IMR-90 (cell line): Measurements from ENCODE around the gene NXPH3. TPM values are rescaled to one million over a fixed set of nuclear protein-coding genes. Genes with fewer than 3 reads are reported as not detected.

Experiments
- ATAC-seq: fragments of 200-7000 bp; cut with Tn5 transposase; 2 replicates; pipeline ENCODE4 v1.9.1; 2020; ENCODE audit warnings: low read depth, mild to moderate bottlenecking, moderate library complexity
- BruUV-seq: library from RNA; stranded (reverse); fragments of 400-500 nt; replicated peaks from 2 replicates; lab custom pipeline; 2021; lab: Mats Ljungman, UMichigan
- CTCF ChIA-PET: fragments of 300-600 bp; formaldehyde crosslinking; extraction: SDS; loops from one replicate; lab custom pipeline; 2021; ENCODE audit warnings: antibody characterized with exemption; lab: Yijun Ruan, JAX
- POLR2A ChIA-PET: fragments of 300-600 bp; sonication (Branson Sonifier 250); formaldehyde crosslinking; loops from one replicate; lab custom pipeline; 2022; ENCODE audit warnings: antibody characterized with exemption; ENCODE audit not compliant: unreplicated experiment; lab: Charles Lee
- DNase-seq: peaks from one replicate; pipeline ENCODE4 v3.0.0; 2013
- H2AFZ ChIP-seq: replicated peaks from 2 replicates; pipeline ENCODE3; 2013; ENCODE audit warnings: low read length, mild to moderate bottlenecking; ENCODE audit not compliant: poor library complexity
- H2AK5ac ChIP-seq: 2 replicates; pipeline ENCODE4 v1.6.1; 2013; ENCODE audit warnings: low read depth, low read length, inconsistent platforms
- H2AK9ac ChIP-seq: replicated peaks from 2 replicates; pipeline ENCODE3; 2013; ENCODE audit warnings: mild to moderate bottlenecking, low read depth, low read length, moderate library complexity; ENCODE audit not compliant: poor library complexity
- H2BK120ac ChIP-seq: 2 replicates; pipeline ENCODE4 v1.6.1; 2013; ENCODE audit warnings: low read depth, low read length, inconsistent platforms
- H2BK15ac ChIP-seq: 3 replicates; pipeline ENCODE4 v1.6.1; 2013; ENCODE audit warnings: low read depth, low read length, inconsistent platforms
- H2BK20ac ChIP-seq: 2 replicates; pipeline ENCODE4 v1.6.1; 2013; ENCODE audit warnings: low read depth, mild to moderate bottlenecking, inconsistent platforms, low read length, moderate library complexity
- H2BK5ac ChIP-seq: 2 replicates; pipeline ENCODE4 v1.6.1; 2013; ENCODE audit warnings: mild to moderate bottlenecking, low read depth, low read length, inconsistent platforms; ENCODE audit not compliant: poor library complexity, severe bottlenecking
- H3K14ac ChIP-seq: replicated peaks from 2 replicates; pipeline ENCODE4 v1.6.1; 2013; ENCODE audit warnings: low read depth, low read length, inconsistent platforms
- H3K18ac ChIP-seq: 2 replicates; pipeline ENCODE4 v1.6.1; 2013; ENCODE audit warnings: low read depth, low read length, control low read depth
- H3K23ac ChIP-seq: 2 replicates; pipeline ENCODE4 v1.6.1; 2013; ENCODE audit warnings: low read depth, low read length, inconsistent platforms
- H3K27ac ChIP-seq: 2 replicates; pipeline ENCODE4 v1.5.1; 2013; ENCODE audit warnings: mild to moderate bottlenecking, control low read depth, low read length; ENCODE audit not compliant: insufficient read depth
- H3K27me3 ChIP-seq: 2 replicates; pipeline ENCODE4 v1.6.1; 2013; ENCODE audit warnings: low read length; ENCODE audit not compliant: control insufficient read depth, insufficient read depth
- H3K36me3 ChIP-seq: 2 replicates; pipeline ENCODE4 v1.6.1; 2013; ENCODE audit warnings: low read length, mixed read lengths; ENCODE audit not compliant: control insufficient read depth, insufficient read depth
- H3K4ac ChIP-seq: 2 replicates; pipeline ENCODE4 v1.6.1; 2013; ENCODE audit warnings: low read depth, low read length, inconsistent platforms
- H3K4me1 ChIP-seq: 2 replicates; pipeline ENCODE4 v1.6.1; 2013; ENCODE audit warnings: low read length, mixed read lengths; ENCODE audit not compliant: control insufficient read depth, insufficient read depth
- H3K4me2 ChIP-seq: 2 replicates; pipeline ENCODE4 v1.6.1; 2013; ENCODE audit warnings: low read depth, mild to moderate bottlenecking, control low read depth, low read length, moderate library complexity
- H3K4me3 ChIP-seq: 2 replicates; pipeline ENCODE4 v1.5.1; 2013; ENCODE audit warnings: low read depth, mild to moderate bottlenecking, control low read depth, low read length, moderate library complexity; ENCODE audit not compliant: insufficient read depth
- H3K56ac ChIP-seq: 2 replicates; pipeline ENCODE4 v1.6.1; 2013; ENCODE audit warnings: low read length, inconsistent platforms; ENCODE audit not compliant: insufficient read depth; ENCODE audit errors: extremely low read depth
- H3K79me1 ChIP-seq, 2 experiments: 2 replicates each; pipeline ENCODE4 v1.6.1; 2013; ENCODE audit warnings: low read length in 2 of 2, inconsistent platforms in 1 of 2, low read depth in 1 of 2
- H3K9ac ChIP-seq: 2 replicates; pipeline ENCODE4 v1.6.1; 2013; ENCODE audit warnings: low read depth, low read length, control low read depth
- H3K9me1 ChIP-seq: 2 replicates; pipeline ENCODE4 v1.6.1; 2013; ENCODE audit warnings: low read length, inconsistent platforms; ENCODE audit not compliant: insufficient read depth
- H3K9me3 ChIP-seq: 2 replicates; pipeline ENCODE4 v1.6.1; 2013; ENCODE audit warnings: low read length; ENCODE audit not compliant: control insufficient read depth, insufficient read depth
- H4K20me1 ChIP-seq: 2 replicates; pipeline ENCODE4 v1.6.1; 2013; ENCODE audit warnings: low read length, inconsistent platforms; ENCODE audit not compliant: insufficient read depth
- H4K5ac ChIP-seq: 2 replicates; pipeline ENCODE4 v1.6.1; 2013; ENCODE audit warnings: mild to moderate bottlenecking, low read depth, low read length, control low read depth
- H4K8ac ChIP-seq, 2 experiments: 2 replicates each; pipeline ENCODE4 v1.6.1; 2013; ENCODE audit warnings: low read depth in 2 of 2, low read length in 2 of 2, control low read depth in 1 of 2, inconsistent platforms in 1 of 2
- H4K91ac ChIP-seq: 2 replicates; pipeline ENCODE4 v1.6.1; 2013; ENCODE audit warnings: low read depth, low read length, inconsistent platforms; ENCODE audit not compliant: insufficient read depth
- BHLHE40 ChIP-seq: fragments of 150-350 bp; IDR thresholded peaks from 2 replicates; pipeline ENCODE4 v1.6.1; 2016; ENCODE audit warnings: mild to moderate bottlenecking, low read depth, low read length
- CEBPB ChIP-seq: IDR thresholded peaks from 2 replicates; pipeline ENCODE4 v1.6.1; 2012; ENCODE audit warnings: low read depth, low read length, improper control_type of control experiment
- CHD1 ChIP-seq: IDR thresholded peaks from 2 replicates; pipeline ENCODE4 v1.6.1; 2012; ENCODE audit warnings: low read depth, low read length, improper control_type of control experiment
- FOS ChIP-seq: fragments of 150-350 bp; IDR thresholded peaks from 2 replicates; pipeline ENCODE4 v1.6.1; 2016; ENCODE audit warnings: low read depth, low read length
- MAFK ChIP-seq: IDR thresholded peaks from 2 replicates; pipeline ENCODE4 v1.6.1; 2012; ENCODE audit warnings: low read depth, low read length, improper control_type of control experiment
- MAZ ChIP-seq: IDR thresholded peaks from 2 replicates; pipeline ENCODE4 v1.6.1; 2012; ENCODE audit warnings: low read depth, mild to moderate bottlenecking, low read length, improper control_type of control experiment, moderate library complexity, borderline replicate concordance
- MXI1 ChIP-seq: IDR thresholded peaks from 2 replicates; pipeline ENCODE4 v1.6.1; 2012; ENCODE audit warnings: low read depth, mild to moderate bottlenecking, low read length, moderate library complexity, borderline replicate concordance
- NFE2L2 ChIP-seq: fragments of 150-350 bp; IDR thresholded peaks from 2 replicates; pipeline ENCODE4 v1.6.1; 2016; ENCODE audit warnings: low read depth, mild to moderate bottlenecking, low read length
- POLR2A ChIP-seq: IDR thresholded peaks from 2 replicates; pipeline ENCODE4 v1.6.1; 2012; ENCODE audit warnings: mild to moderate bottlenecking, low read depth, low read length
- RAD21 ChIP-seq: IDR thresholded peaks from 2 replicates; pipeline ENCODE4 v1.6.1; 2012; ENCODE audit warnings: low read length, improper control_type of control experiment
- RCOR1 ChIP-seq: IDR thresholded peaks from 2 replicates; pipeline ENCODE4 v1.6.1; 2012; ENCODE audit warnings: mild to moderate bottlenecking, low read length, improper control_type of control experiment; ENCODE audit not compliant: insufficient replicate concordance
- RFX5 ChIP-seq: IDR thresholded peaks from 2 replicates; pipeline ENCODE4 v1.8.0; 2012; ENCODE audit warnings: low read depth, mild to moderate bottlenecking, low read length, moderate library complexity
- SMC3 ChIP-seq: fragments of 150-350 bp; IDR thresholded peaks from 2 replicates; pipeline ENCODE4 v1.6.1; 2016; ENCODE audit warnings: low read depth, mild to moderate bottlenecking, antibody characterized with exemption, low read length, moderate library complexity
- WGBS, 2 experiments: methylation state at CpG; one replicate each; pipeline versions ENCODE4 v1.1.5 to v1.1.7; 2013; ENCODE audit warnings: missing lambda C conversion rate in 2 of 2; ENCODE audit not compliant: insufficient read length in 1 of 2; ENCODE audit errors: extremely low coverage in 2 of 2; 5-methylcytosine and 5-hydroxymethylcytosine counted together
- dilution Hi-C: fragments of 300-500 bp; cut with HindIII; formaldehyde crosslinking; loops from one replicate; pipeline ENCODE4 v1.14.3; 2018; ENCODE audit warnings: low sequenced_read_pairs; ENCODE audit not compliant: unreplicated experiment
- in situ Hi-C: fragments of 300-500 bp; cut with MboI; formaldehyde crosslinking; loops from 3 replicates; pipeline ENCODE4 v1.14.3; 2019; ENCODE audit warnings: low sequenced_read_pairs, inconsistent platforms, mixed read lengths
- intact Hi-C: fragments of 100-400 bp; cut with micrococcal nuclease; formaldehyde crosslinking; loops from 2 replicates; pipeline ENCODE4 v1.10.0; 2022
- polyA plus RNA-seq, 3 experiments: library from polyadenylated mRNA; depleted of rRNA; stranded (reverse); fragments of >200 nt; gene quantifications; 2 replicates each; pipeline ENCODE4 v1.2.3, GENCODE V29; 2012; ENCODE audit warnings: low replicate concordance in 1 of 3
- total RNA-seq: library from RNA; depleted of rRNA; stranded (reverse); fragments of >200 nt; gene quantifications from 2 replicates; pipeline ENCODE4 v1.2.3, GENCODE V29; 2012
- TF ChIP-seq, protein P1 (sequence below): fragments of 150-350 bp; IDR thresholded peaks from 2 replicates; pipeline ENCODE4 v1.6.1; 2016; ENCODE audit warnings: low read depth, mild to moderate bottlenecking, low read length, moderate library complexity, borderline replicate concordance
- TF ChIP-seq, protein P2 (sequence below): fragments of 150-350 bp; IDR thresholded peaks from 2 replicates; pipeline ENCODE4 v1.6.1; 2017; ENCODE audit warnings: mild to moderate bottlenecking, antibody characterized with exemption, low read length, low read depth
- TF ChIP-seq, protein P3 (sequence below): conservative IDR thresholded peaks from 2 replicates; pipeline ENCODE4 v1.5.1; 2012; ENCODE audit warnings: mild to moderate bottlenecking, low read depth, low read length, improper control_type of control experiment

NXPH3 gene
- total and polyA plus RNA-seq, 2 of the 4 experiments (the other 2 are of a cell fraction): 0.18 to 0.31 TPM

GRCh38 chr17:49587366-49588073, 11.8 kb downstream of the NXPH3 start:
- H3K4ac ChIP-seq: no peak overlapping the region
- peaks cover 12% of the 10 kb centered on the region for H3K4me1 ChIP-seq
- no peak for ATAC-seq
- POLR2A ChIA-PET: no interaction called here
- H2BK5ac ChIP-seq: no peak overlapping the region
- no peak overlapping the region for H3K9ac ChIP-seq
- H3K27me3 ChIP-seq: no peaks in the 10 kb centered on the region
- no peak overlapping the region for H4K91ac ChIP-seq
- no peak overlapping the region for H2AFZ ChIP-seq
- H3K79me1 ChIP-seq: no peaks in the 10 kb centered on the region
- dilution Hi-C loops: no loop called here
- BruUV-seq: no TSS peak
- H4K5ac ChIP-seq: no peak overlapping the region
- H3K14ac ChIP-seq: no peak overlapping the region
- no peak overlapping the region for H3K56ac ChIP-seq
- WGBS, 2 experiments: 100% methylated on average over 2 of the region's 12 CpGs; no CpG with 5 or more reads in 1 of the 2 experiments
- H3K18ac ChIP-seq: no peak overlapping the region
- no peak overlapping the region for H3K27ac ChIP-seq
- H2AK5ac ChIP-seq: peak overlapping the region; percentile 44; the same call in 1 of the 2 replicates
- H2BK15ac ChIP-seq: no peak overlapping the region
- no peak overlapping the region for H3K4me3 ChIP-seq
- peaks cover 19% of the 10 kb centered on the region for H3K9me1 ChIP-seq
- no peak overlapping the region for H2BK20ac ChIP-seq
- TF ChIP-seq CEBPB (no peak), SMC3 (no peak), RCOR1 (no peak), NFE2L2 (no peak), MXI1 (no peak), POLR2A (no peak), RAD21 (no peak), MAFK (no peak), MAZ (no peak), BHLHE40 (no peak), RFX5 (no peak), FOS (no peak), CHD1 (no peak)
- TF ChIP-seq, protein P1, sequence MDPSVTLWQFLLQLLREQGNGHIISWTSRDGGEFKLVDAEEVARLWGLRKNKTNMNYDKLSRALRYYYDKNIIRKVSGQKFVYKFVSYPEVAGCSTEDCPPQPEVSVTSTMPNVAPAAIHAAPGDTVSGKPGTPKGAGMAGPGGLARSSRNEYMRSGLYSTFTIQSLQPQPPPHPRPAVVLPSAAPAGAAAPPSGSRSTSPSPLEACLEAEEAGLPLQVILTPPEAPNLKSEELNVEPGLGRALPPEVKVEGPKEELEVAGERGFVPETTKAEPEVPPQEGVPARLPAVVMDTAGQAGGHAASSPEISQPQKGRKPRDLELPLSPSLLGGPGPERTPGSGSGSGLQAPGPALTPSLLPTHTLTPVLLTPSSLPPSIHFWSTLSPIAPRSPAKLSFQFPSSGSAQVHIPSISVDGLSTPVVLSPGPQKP: no peak
- TF ChIP-seq, protein P2, sequence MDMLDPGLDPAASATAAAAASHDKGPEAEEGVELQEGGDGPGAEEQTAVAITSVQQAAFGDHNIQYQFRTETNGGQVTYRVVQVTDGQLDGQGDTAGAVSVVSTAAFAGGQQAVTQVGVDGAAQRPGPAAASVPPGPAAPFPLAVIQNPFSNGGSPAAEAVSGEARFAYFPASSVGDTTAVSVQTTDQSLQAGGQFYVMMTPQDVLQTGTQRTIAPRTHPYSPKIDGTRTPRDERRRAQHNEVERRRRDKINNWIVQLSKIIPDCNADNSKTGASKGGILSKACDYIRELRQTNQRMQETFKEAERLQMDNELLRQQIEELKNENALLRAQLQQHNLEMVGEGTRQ: no peak
- TF ChIP-seq, protein P3, sequence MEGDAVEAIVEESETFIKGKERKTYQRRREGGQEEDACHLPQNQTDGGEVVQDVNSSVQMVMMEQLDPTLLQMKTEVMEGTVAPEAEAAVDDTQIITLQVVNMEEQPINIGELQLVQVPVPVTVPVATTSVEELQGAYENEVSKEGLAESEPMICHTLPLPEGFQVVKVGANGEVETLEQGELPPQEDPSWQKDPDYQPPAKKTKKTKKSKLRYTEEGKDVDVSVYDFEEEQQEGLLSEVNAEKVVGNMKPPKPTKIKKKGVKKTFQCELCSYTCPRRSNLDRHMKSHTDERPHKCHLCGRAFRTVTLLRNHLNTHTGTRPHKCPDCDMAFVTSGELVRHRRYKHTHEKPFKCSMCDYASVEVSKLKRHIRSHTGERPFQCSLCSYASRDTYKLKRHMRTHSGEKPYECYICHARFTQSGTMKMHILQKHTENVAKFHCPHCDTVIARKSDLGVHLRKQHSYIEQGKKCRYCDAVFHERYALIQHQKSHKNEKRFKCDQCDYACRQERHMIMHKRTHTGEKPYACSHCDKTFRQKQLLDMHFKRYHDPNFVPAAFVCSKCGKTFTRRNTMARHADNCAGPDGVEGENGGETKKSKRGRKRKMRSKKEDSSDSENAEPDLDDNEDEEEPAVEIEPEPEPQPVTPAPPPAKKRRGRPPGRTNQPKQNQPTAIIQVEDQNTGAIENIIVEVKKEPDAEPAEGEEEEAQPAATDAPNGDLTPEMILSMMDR: no peak
- no peak overlapping the region for H2BK120ac ChIP-seq
- CTCF ChIA-PET: no interaction called here
- no peaks in the 10 kb centered on the region for H3K36me3 ChIP-seq
- no peaks in the 10 kb centered on the region for H3K9me3 ChIP-seq
- in situ Hi-C loops: no loop called here
- no peak overlapping the region for H4K8ac ChIP-seq
- H3K4me2 ChIP-seq: no peak overlapping the region
- no peak overlapping the region for H3K23ac ChIP-seq
- no peak for DNase-seq
- peaks cover 5% of the 10 kb centered on the region for H4K20me1 ChIP-seq
- intact Hi-C loops: no loop called here
- no peak overlapping the region for H2AK9ac ChIP-seq
